Myocyte (in vitro differentiated cells): ENCODE results near the gene ABCD3. TPM values are rescaled to one million over a fixed set of nuclear protein-coding genes. Genes with fewer than 3 reads are reported as not detected.
"Not testable (repeated sequence)": the region's sequence is repeated elsewhere in the genome, so short reads cannot be mapped to it uniquely, and the experiment has no call there.

Experiments
- DNase-seq: peaks from one replicate; pipeline ENCODE4 v3.0.0-alpha.2; 2012; ENCODE audit warnings: low read depth
- total RNA-seq: library from RNA; depleted of rRNA; stranded (reverse); fragments of >200 nt; gene quantifications from 2 replicates; pipeline ENCODE4 v1.2.3, GENCODE V29; 2014

The ABCD3 gene
- total RNA-seq, 1 donor from 2014 or later: 43.2 TPM

DNA sequence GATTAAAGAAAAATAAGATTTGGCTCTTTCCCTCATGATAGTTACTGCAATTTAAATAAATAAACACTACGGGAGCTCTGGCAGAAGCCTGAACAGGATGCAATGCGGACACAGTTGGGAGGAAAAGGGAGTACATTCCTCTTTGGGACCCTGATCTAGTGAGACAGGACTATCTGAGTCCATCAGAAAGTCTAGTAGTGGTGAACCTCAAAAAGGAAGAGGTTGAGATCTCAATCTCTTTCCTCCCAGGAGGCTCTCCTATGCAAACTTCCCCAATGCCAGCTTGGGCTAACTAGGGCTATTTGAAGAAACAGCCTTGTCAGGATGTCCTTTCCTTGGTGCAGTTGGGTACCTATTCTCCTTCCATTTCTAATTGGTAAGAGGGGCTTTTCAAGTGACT, 4.9 kb upstream of the ABCD3 start:
- DNase-seq: no peak

DNA sequence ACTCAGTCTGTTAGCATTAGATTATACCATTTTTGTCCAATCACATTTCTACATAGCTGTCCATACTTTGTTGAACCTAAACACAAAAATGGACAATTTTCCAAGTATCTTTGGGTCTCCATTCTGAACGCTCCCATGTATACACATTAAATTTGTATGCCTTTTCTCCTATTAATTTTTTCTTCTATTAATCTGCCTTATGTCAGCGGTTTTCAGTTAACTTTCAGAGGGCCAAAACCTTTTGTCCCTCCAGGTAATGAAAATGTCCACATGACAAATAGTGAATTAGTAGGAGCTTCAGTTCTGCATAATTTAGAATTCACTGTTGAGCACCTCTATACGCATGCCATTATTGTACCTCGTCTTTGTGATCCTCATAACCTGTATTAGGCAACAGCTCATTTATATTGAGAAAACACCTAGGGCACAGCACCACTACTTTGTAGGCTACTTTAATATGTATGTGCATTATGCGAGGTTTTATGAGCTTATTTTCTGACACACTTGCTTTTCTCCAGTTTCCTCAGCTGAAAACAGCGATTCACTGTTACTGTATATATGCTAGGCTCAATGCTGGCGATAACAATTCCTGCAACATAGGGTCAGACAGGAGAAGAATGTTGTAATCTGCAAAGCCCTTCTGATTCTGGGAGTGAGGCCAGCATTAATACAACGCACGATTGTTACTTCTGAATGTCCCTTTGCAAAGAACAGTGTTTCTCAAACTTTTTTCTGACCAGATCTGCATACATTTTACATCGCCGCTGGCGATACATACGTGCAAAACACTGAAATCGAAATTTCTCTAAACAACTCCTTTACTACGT, 1.1 kb upstream of the ABCD3 start:
- DNase-seq: peak; percentile 34

DNA sequence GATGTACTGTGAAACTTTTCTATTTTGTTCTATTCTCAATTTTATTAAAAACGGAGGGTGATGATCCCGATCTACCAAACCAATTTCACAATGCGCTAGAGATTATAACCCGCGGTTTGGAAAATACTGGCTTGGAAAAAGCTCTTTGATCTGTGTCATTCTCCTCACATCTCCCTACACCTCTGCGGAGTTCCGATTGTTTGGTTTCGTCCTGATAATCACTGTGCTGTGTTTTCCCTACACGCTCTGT, 536 bp upstream of the ABCD3 start:
- DNase-seq: no peak

DNA sequence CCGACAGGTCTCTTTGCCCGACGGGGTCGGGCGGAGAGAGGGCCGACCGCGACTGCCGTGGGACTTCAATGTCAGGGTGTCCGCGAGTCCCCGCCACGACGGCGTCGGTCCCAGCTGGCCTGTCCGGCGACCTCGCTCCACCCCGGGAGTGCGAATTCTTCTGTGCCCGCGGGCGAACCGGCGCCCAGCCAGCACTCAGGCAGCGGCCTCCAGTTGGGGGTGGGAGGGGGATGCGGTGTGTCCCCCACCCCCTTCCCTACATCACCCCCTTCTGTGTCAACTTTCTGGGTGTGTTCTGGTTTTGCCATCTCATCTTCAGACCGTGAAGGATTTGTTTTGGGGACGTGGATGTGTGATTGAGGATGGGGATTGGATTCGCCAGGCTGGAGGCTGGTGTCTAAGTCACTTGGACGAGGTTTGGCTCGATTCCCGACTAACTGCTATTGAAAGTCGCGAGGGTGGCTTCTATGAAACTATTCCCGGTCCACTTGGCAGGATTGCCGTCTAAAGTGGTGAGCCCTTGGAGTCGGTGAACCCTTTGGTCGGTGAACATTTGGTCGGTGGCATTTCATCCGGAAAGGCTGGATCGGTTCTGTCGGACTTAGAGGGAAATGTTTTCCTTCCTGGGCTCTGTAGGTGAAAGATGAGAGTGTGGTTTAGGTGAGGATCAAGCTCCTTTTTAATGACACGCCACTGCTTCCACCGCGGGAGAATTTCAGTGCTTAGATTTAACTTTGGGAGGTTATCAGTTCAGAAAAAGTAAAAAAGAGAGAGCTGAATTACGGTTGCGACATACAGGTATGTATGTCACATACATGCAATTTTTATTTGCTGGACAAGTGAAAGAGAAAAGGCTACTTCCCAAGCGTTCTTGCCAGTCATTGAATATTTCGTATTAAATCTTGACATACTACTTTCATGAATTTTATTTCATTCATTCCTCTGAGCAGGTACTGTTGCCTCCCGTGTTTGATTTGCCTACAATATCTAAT, 771 bp downstream of the ABCD3 start:
- peak; percentile 77 for DNase-seq

DNA sequence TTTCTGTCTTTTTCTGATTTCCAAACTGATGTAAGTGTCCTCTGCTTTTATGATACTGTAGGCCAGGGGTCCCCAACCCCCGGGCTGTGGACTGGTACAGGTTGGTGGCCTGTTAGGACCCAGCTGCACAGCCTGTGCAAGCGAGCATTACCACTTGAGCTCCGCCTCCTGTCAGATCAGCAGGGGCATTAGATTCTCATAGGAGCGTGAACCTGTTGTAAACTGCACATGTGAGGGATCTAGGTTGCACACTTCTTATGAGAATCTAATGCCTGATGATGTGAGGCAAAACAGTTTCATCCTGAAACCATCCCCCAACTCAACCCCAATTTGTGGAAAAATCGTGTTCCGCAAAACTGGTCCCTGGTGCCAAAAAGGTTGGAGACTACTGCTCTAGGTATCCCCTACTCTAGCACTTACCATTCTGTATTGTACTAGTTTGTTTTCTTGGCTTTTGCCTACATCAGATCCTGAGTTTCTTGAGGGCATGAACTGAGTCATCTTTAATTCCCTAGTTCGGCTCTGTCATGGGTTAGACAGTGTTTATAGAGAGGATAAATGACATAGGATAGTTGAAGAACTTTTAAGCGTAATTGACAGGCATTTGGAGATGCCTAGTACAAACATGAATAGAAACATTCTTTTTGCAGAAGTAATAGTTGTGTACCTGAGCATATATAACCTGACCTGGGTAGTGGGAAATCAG, 4.1 kb downstream of the ABCD3 start:
- DNase-seq: no peak

DNA sequence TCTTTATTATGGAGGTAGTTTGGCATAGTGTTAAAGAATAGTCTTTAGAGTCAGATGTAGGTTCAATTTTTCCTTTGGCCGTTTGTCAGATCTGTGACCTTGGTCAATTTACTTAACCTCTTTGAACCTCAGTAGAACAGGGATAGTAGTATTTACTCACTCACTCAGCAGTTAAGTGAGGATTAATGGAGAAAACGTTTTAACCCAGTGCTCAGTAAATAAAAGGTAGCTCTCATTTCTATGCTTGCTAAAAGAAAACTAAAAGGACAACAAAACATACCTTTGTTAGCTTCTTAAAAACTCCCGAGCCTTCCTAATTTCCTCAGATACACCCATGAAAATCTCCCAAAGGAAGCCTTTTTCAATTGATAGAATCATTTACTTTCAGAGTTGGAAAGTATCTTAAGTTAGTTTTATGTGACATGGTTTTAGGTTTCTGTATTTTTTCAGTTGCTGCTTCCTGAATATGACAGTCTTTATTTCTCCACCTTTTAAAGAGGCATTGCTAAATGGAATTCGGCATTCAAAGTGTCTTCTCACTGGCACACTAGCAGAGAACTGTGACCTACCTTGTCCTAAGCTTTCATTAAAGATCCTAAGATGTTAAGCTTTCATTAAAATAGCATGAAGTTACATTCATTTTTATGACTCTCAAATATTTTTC, 7.8 kb downstream of the ABCD3 start:
- DNase-seq: peak; percentile 3

DNA sequence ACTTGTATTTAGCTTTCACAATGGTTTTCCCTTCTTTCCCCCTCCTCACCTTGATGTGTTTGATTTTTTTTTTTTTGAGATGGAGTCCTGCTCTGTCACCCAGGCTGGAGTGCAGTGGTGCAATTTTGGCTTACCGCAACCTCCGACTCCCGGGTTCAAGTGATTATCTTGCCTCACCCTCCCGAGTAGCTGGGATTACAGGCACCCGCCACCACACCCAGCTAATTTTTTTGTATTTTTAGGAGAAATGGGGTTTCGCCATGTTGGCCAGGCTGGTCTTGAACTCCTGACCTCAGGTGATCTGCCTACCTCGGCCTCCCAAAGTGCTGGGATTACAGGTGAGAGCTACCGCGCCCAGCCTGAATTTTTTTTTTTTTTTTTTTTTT, 8.3 kb downstream of the ABCD3 start:
- not testable (repeated sequence) for DNase-seq

DNA sequence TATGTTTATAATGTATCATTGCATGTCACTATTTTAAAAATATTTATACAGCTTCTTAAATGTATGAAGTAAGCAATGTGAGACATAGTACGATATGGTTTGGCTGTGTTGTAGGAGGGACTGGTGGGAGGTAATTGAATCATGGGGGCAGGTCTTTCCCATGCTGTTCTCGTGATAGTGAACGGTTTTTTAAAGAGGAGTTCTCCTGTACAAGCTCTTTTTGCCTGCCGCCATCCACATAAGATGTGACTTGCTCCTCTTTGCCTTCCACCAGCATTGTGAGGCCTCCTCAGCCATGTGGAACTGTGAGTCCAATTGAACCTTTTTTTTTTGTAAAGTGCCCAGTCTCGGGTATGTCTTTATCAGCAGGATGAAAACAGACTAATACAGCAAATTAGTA, 10.3 kb downstream of the ABCD3 start:
- no peak for DNase-seq

DNA sequence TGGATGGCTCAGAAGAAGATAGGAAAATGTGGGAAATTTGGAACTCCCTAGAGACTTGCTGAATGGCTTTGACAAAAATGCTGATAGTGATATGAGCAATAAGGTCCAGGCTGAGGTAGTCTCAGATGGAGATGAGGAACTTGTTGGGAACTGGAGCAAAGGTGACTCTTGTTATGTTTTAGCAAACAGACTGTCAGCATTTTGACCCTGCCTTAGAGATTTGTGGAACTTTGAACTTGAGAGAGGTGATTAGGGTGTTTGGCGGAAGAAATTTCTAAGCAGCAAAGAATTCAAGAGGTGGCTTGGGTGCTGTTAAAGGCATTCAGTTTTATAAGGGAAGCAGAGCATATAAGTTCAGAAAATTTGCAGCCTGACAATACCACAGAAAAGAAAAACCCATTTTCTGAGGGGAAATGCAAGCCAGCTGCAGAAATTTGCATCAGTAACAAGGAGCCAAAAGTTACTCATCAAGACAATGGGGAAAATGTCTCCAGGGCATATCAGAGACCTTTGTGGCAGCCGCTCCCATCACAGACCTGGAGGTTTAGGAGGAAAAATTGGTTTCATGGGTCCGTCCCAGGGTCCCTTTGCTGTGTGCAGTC, 10.8 kb downstream of the ABCD3 start:
- not testable (repeated sequence) for DNase-seq

DNA sequence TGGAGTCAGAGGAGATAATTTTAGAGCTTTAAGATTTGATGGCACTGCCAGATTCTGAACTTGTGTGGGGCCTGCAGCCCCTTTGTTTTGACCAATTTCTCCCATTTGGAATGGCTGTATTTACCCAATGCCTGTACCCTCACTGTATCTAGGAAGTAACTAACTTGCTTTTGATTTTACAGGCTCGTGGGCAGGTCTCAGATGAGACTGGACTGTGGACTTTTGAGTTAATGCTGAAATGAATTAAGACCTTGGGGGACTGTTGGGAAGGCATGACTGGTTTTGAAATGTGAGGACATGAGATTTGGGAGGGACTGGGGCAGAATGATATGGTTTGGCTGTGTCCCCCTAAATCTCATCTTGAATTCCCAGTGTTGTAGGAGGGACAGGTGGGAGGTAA, 11.9 kb downstream of the ABCD3 start:
- not testable (repeated sequence) for DNase-seq

DNA sequence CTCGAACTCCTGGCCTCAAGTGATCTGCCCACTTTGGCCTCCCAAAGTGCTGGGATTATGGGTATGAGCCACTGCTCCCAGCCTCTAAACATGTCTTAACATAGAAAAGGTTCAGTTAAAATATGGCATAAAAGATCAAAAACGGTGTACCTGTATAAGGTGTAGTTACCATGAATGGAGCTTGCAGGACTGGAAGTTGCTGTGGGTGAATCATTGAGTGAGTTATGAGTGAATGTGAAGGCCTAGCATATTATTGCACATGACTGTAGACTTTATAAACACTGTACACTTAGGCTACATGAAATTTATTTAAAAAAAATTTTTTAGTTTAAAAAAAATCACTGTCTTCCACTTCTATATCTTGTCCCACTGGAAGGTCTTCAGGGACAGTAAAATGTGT, 15.7 kb downstream of the ABCD3 start:
- no peak for DNase-seq

DNA sequence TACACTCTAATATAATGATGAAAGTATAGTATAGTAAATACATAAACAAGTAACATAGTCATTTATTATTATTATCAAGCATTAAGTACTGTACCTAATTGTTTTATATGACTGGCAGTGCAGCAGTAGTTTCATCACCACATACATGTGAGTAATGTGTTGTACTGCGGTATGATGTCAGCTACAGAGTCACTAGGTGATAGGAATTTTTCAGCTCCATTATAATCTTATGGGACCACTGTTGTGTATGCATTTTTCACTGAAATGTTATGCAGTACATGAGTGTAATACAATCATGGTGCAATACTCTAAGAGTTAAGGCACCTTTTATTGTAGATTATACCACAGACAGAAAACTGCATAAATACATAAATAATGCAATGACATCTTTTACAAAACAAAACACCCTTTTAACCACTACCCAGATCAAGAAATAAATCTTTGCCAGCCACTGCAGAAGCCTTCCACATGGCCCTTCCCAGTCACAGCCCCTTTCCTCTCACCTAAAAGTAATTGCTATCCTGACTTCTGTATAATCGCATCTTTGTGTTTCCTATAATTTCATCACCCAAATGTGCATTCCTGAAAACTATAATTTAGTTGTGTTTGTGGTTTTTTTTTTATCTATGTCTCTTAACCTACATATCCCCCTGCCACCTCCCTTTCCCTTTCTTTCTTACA, 16.3 kb downstream of the ABCD3 start:
- DNase-seq: no peak

DNA sequence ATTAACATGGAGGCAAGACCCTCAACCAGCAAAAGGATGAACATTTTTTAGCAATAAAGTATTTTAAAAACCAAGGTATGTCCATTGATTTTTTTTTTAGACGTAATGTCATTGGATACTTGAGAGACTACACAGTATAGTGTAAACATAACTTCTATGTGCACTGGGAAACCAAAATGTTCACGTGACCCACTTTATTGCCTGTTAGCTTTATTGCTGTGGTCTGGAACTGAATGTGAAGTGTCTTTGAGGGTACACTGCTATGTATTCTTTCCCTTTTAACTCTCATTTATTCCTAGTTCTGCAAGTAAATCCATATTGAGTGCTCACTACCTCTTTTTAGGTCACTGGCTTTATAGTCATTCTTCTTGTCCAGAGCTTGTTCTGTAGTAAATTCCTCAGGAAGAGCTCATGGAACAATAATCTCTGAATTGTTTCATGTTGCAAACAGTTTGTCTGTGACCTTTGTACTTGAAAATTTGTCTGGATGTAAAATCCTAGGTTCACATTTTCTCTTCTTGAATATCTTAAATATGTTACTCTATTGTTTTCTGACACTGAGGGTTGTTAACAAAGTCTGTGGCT, 20.6 kb downstream of the ABCD3 start:
- DNase-seq: no peak

DNA sequence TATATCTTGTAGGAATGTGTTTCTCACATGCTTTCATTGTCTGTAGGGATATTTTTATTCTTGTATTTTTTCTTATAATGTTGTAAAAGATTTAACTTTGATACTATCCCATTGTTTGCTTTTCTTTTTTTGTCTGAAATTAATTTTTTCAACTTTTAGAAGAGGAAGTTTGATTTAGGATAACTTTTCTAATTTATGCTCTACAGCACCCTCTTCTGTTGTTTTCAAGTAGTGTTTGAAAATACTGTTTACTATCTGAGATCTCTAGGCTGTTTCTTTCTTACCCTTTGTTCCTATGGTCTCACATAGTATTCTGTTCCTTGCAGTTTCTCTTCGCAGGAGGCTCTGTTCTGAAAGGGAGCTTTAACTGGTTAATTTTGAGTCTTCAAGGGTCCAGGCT, 21.9 kb downstream of the ABCD3 start:
- DNase-seq: no peak

DNA sequence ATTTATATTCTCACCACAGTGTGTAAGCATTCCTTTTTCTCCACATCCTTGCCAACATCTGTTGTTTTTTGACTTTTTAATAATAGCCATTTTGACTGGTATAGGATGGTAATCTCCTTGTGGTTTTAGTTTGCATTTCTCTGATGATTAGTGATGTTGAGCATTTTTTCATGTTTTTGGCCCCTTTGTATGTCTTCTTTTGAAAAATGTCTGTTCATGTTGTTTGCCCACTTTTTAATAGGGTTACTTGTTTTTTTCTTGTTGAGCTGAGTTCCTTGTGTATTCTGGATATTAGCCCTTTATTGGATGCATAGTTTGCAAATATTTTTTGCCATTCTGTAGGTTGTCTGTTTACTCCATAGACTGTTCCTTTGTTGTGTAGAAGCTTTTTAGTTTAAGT, 24.9 kb downstream of the ABCD3 start:
- not testable (repeated sequence) for DNase-seq

DNA sequence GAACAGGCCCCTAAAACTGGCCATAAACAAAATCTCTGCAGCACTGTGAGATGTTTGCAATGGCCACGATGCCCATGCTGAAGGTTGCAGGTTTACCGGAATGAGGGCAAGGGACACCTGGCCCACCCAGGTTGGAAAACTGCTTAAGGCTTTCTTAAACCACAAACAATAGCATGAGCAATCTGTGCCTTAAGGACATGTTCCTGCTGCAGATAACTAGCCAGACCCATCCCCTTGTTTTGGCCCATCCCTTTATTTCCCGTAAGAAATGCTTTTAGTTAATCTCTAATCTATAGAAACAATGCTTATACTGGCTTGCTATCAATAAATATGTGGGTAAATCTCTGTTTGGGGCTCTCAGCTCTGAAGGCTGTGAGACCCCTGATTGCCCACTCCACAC, 26.6 kb downstream of the ABCD3 start:
- not testable (repeated sequence) for DNase-seq

DNA sequence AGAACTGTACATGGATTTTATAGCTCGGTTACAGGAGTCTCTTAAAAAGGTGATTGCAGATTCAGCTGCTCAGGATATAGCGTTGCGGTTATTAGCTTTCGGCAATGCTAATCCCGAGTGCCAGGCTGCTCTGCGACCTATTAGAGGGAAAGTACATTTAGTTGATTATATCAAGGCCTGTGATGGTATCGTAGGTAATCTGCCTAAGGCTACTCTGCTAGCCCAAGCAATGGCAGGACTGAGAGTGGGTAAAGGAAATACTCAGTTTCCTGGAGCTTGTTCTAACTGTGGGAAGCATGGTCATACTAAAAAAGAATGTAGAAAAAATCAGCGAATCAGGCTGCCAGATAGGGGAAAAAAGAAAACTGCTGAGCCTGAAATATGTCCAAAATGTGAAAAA, 27.5 kb downstream of the ABCD3 start:
- not testable (repeated sequence) for DNase-seq

DNA sequence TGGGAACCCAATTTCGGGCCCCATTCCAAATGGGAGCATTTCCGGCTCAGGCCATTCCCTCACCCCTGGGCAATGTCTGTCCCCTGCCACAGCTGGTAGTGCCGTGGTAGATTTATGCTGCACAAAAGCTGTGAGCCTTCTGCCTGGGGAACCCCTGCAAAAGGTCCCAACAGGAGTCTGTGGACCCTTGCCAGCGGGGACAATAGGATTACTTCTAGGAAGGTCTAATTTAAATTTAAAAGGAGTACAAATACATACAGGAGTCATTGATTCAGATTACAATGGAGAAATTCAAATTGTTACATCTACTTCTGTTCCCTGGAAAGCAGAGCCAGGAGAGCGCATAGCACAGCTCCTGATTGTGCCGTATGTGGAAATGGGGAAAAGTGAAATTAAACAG, 28.0 kb downstream of the ABCD3 start:
- not testable (repeated sequence) for DNase-seq

DNA sequence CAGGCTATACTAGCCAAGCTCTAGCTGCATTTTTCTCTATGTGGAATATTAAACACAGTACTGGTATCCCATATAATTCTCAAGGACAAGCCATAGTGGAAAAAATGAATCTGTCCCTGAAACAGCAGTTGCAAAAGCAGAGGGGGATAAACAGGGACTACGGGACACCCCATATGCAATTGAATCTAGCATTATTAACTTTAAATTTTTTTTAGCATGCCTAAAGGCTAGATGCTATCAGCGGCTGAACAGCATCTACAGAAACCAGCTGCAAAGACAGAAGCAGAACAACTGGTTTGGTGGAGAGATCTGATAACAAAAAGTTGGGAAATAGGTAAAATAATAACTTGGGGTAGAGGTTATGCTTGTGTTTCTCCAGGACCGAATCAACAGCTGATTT, 30.6 kb downstream of the ABCD3 start:
- not testable (repeated sequence) for DNase-seq

DNA sequence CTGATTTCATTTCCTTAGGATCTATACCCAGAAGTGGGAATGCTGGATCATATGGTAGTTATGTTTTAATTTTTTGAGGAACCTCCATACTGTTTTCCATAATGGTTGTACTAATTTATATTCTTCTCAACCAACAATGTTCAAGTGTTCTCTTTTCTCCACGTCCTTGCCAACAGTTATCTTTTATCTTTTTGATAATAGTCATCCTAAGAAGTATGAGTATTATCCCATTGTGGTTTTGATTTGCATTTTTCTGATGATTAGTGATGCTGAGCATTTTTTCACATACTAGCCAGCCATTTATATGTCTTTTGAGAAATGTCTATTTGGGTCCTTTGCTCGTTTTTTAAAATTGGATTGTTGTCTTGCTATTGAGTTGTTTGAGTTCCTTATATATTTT, 38.5 kb downstream of the ABCD3 start:
- DNase-seq: no peak
